Nephron (organoid): ENCODE data around the gene HNRNPR.

Source experiments
- H3K27ac Mint-ChIP-seq, 3 experiments: 2 replicates each; pipeline ENCODE4 v1.8.0; 2020; ENCODE audit warnings: mixed read lengths in 3 of 3, mild to moderate bottlenecking in 2 of 3, moderate library complexity in 1 of 3
- H3K27me3 Mint-ChIP-seq: 2 replicates; pipeline ENCODE4 v1.8.0; 2021; ENCODE audit warnings: low read depth, mild to moderate bottlenecking, moderate library complexity, mixed read lengths
- H3K36me3 Mint-ChIP-seq: 2 replicates; pipeline ENCODE4 v1.8.0; 2020; ENCODE audit warnings: low read depth, mixed read lengths
- H3K4me1 Mint-ChIP-seq: 2 replicates; pipeline ENCODE4 v1.8.0; 2020; ENCODE audit warnings: mixed read lengths
- H3K4me3 Mint-ChIP-seq, 3 experiments: 2 replicates each; pipeline ENCODE4 v1.8.0; 2020; ENCODE audit warnings: mild to moderate bottlenecking in 3 of 3, mixed read lengths in 3 of 3, moderate library complexity in 2 of 3
- H3K9me3 Mint-ChIP-seq: 2 replicates; pipeline ENCODE4 v1.8.0; 2020; ENCODE audit warnings: mixed read lengths
- TF ChIP-seq, protein P1 (sequence below), 3 experiments: fragments of 200-600 bp; sonication (generic); IDR thresholded peaks; one replicate each; pipeline ENCODE4 v1.5.0; 2021; ENCODE audit warnings: antibody characterized with exemption in 3 of 3; ENCODE audit not compliant: unreplicated experiment in 3 of 3

The HNRNPR gene

DNA sequence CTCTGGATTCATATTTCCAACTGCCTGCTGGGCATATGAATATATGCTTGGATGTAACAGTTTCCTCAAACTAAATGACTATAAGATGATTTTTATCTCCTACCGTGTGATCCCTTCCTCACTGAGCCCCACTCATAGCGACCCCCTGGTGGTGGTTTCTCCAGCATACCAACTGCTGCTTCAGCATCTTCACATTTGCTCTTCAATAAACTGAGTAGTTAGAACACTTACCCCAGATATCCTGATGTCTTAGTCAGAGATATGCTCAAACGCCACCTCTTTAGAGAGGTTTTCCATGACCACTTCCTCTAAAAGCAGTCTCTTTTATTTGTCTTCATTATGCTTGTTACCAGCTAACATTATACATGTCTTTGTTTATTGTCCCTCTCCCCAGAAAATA lies 10.2 kb upstream of the HNRNPR start:
- peaks cover 18% of the 10 kb centered on the region for H3K9me3 Mint-ChIP-seq
- peaks cover 28% of the 10 kb centered on the region for H3K36me3 Mint-ChIP-seq
- TF ChIP-seq, protein P1, sequence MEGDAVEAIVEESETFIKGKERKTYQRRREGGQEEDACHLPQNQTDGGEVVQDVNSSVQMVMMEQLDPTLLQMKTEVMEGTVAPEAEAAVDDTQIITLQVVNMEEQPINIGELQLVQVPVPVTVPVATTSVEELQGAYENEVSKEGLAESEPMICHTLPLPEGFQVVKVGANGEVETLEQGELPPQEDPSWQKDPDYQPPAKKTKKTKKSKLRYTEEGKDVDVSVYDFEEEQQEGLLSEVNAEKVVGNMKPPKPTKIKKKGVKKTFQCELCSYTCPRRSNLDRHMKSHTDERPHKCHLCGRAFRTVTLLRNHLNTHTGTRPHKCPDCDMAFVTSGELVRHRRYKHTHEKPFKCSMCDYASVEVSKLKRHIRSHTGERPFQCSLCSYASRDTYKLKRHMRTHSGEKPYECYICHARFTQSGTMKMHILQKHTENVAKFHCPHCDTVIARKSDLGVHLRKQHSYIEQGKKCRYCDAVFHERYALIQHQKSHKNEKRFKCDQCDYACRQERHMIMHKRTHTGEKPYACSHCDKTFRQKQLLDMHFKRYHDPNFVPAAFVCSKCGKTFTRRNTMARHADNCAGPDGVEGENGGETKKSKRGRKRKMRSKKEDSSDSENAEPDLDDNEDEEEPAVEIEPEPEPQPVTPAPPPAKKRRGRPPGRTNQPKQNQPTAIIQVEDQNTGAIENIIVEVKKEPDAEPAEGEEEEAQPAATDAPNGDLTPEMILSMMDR (IDR thresholded peaks at IDR 0.05; ENCODE audit: unreplicated experiment in 3 of 3) = no peak
- H3K4me1 Mint-ChIP-seq = peaks cover 11% of the 10 kb centered on the region
- H3K27ac Mint-ChIP-seq = no peak overlapping the region
- no peak overlapping the region for H3K4me3 Mint-ChIP-seq
- H3K27me3 Mint-ChIP-seq = no peaks in the 10 kb centered on the region

DNA sequence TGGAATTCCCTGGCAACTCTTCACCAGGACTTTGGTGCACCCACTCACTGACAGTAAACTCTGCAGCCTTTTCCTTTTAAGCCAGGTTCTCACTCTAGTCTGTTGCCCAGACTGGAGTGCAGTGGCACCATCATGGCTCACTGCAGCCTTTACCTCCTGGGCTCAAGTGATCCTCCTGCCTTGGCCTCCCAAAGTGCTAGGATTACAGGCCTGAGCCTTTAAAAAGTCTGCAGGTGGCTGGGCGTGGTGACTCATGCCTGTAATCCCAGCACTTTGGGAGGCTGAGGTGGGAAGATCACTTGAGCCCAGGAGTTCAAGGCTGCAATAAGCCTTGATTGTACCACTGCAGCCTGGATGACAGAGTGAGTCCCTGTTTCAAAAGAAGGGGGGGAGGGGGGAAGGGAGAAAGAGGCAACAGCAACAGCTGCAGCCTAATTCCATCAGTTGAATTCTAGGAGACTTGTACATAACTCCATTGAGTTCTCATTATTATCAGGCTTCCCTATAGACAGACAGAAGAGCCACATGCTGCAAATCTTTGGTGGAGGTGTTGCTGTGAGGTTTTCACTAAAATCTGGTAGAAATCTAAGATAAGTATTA lies 8.1 kb upstream of the HNRNPR start:
- Mint-ChIP-seq H3K27ac (no peak overlapping the region), H3K27me3 (no peaks in the 10 kb centered on the region), H3K36me3 (peaks cover 11% of the 10 kb centered on the region)

DNA sequence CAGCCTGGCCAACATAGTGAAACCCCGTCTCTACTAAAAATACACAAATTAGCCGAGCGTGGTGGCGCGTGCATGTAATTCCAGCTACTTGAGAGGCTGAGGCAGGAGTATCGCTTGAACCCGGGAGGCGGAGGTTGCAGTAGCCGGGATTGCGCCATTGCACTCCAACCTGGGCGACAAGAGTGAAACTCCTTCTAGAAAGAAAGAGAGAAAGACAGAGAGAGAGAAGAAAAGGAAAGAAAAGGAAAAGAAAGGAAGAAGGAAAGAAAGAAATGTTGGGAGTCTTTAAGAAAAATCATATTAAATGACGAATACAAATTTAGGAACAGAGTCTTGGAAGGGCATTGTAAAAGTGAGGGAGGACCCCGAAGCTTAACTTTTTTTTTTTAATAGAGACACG lies 1.8 kb upstream of the HNRNPR start:
- Mint-ChIP-seq H3K27me3 (no peaks in the 10 kb centered on the region), H3K36me3 (no peaks in the 10 kb centered on the region), H3K9me3 (no peaks in the 10 kb centered on the region), H3K27ac (peak overlapping the region; percentile 27 to 63 (median 29)), H3K4me3 (peak overlapping the region; percentile 31 to 50 (median 50)), H3K4me1 (peaks cover 25% of the 10 kb centered on the region)
- TF ChIP-seq, protein P1 (IDR thresholded peaks at IDR 0.05; ENCODE audit: unreplicated experiment in 3 of 3) = no peak

More for the DNA sequence above, 8.1 kb upstream of the HNRNPR start:
- Mint-ChIP-seq H3K9me3 (peaks cover 7% of the 10 kb centered on the region), H3K4me1 (peaks cover 5% of the 10 kb centered on the region), H3K4me3 (no peak overlapping the region)
- TF ChIP-seq, protein P1 (IDR thresholded peaks at IDR 0.05; ENCODE audit: unreplicated experiment in 3 of 3) = no peak

DNA sequence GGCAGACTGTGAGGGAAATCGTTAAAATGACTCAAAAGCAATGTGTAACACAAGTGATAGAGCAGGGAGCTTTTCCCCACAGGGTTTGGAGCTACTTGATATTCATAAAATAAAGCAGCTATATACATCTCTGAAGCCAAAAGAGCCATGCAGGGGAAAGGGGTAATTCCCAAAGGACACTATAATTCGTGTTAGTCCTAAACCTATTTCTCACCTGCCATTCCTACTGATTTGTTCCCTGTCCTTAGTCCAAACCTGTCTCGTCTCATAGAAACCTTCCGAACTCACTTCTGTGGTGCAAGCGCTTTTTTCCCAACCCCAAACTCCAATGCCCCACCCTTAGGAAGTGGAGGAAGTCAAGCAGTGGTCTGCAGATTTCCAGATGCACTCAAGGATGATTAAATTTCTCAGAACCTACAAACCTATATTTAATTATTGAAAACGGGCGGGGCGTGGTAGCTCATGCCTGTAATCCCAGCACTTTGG lies 946 bp upstream of the HNRNPR start:
- no peaks in the 10 kb centered on the region for H3K27me3 Mint-ChIP-seq
- TF ChIP-seq, protein P1 (IDR thresholded peaks at IDR 0.05; ENCODE audit: unreplicated experiment in 3 of 3) = no peak
- H3K9me3 Mint-ChIP-seq = no peaks in the 10 kb centered on the region
- H3K36me3 Mint-ChIP-seq = peaks cover 1% of the 10 kb centered on the region
- H3K27ac Mint-ChIP-seq = peak overlapping the region; percentile 99 to 100 (median 99)
- H3K4me3 Mint-ChIP-seq = peak overlapping the region; percentile 84 to 94 (median 93)
- peaks cover 33% of the 10 kb centered on the region for H3K4me1 Mint-ChIP-seq

DNA sequence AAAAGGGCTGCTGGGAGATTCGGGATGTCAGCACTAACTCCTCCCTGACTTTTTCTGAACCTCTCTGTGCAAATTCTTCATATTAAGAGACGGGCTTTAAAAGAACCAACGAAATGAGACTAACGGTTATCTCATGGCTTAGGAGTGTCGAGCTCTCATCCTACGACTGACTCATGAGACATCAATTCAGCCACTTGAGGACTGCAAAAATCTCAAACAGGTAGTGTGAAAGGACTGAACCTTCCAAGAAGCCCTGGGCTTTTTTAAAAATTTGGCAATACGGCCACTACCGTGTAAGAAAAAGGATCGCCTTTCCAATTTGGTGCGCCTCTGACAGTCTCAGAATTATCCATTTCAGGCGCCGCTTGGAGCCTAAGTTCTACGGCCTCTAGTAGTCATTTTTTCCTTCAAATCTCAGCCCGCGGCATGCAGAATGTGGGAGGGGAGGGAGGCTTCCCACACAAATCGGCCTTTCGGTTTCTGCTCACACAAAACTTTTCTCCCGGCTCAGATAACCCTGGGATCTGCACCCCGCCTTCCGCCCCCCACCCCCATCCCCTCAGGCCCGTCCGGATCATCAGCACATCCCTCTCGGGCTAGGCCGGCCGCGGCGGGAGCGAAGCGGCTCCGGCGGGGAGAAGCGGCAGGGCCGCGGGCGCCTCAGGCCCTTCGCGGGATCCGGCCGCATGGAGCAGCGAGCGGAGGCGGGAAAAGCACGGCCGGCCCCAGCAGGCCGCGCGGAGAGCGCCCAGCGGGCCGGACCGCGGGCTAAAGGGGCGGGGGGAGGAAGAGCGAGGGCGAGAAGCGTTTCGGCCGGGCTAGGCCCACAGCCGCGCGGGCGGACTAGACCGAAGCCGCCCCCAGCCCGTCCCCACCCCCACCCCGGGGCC lies 618 bp downstream of the HNRNPR start:
- H3K27ac Mint-ChIP-seq = peak overlapping the region; percentile 83 to 99 (median 99)
- H3K4me1 Mint-ChIP-seq = peaks cover 46% of the 10 kb centered on the region
- H3K4me3 Mint-ChIP-seq = peak overlapping the region; percentile 84 to 94 (median 94)
- peaks cover 12% of the 10 kb centered on the region for H3K36me3 Mint-ChIP-seq
- H3K9me3 Mint-ChIP-seq = no peaks in the 10 kb centered on the region
- TF ChIP-seq, protein P1 (IDR thresholded peaks at IDR 0.05; ENCODE audit: unreplicated experiment in 3 of 3) = no peak
- no peaks in the 10 kb centered on the region for H3K27me3 Mint-ChIP-seq
